ENCODE measurements around the gene CLEC2D.
"Not testable (repeated sequence)": the region's sequence is repeated elsewhere in the genome, so short reads cannot be mapped to it uniquely, and the experiment has no call there.

Gene CLEC2D

GRCh38 chr12:9699898-9700605 lies 30.5 kb downstream of the CLEC2D start:
- no peak for DNase-seq (ENCODE audit: low read depth, low spot score)

- no peak for DNase-seq (ENCODE audit: low read depth, low spot score)
Measured at GRCh38 chr12:9700606-9700956, 31.1 kb downstream of the CLEC2D start.

DNA sequence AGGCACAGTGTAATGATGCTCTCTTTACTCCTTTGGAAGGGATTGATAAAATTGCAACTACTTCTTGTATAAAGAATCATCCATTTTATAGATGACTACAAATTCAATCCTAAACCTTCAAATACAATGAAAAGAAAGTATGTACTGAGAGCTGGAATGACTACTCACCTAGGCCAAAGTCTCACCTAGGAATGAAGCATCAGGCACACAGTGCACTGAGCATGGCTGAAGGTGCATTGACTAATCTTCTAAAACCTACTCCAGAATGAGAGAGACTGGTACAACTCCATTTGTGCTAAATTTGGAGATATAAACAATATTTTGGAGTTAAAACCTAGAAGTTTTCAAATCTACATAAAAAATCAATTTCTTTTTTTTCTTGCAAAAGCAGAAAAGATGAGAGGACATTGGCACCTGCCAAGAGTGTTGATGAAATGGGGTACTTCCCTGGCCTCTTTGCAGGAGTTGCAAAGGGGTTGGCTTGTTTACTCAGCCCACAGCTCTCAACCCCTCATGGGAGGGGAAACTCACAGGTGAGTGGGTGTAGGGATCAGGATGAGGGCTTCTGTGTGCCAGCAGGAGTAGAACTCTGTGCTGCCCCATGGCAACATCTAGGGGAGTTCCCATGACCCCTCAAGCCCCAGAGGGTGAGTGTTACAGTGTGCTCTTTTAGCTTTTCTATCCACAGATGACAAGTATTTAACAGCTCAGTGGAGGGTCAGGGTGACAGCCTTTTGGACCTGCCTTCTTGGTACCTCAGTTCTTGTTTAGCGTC lies 32.1 kb downstream of the CLEC2D start:
- DNase-seq (ENCODE audit: low read depth, low spot score), result no peak

- DNase-seq (ENCODE audit: low read depth, low spot score), result no peak
Measured at GRCh38 chr12:9702255-9702654, 32.7 kb downstream of the CLEC2D start.

- not testable (repeated sequence) for DNase-seq (ENCODE audit: low read depth, low spot score)
Measured at GRCh38 chr12:9704561-9704960, 35.0 kb downstream of the CLEC2D start.

- DNase-seq (ENCODE audit: low read depth, low spot score), result no peak
Measured at GRCh38 chr12:9706086-9706685, 36.7 kb downstream of the CLEC2D start.

- DNase-seq (ENCODE audit: low read depth, low spot score), result no peak
Measured at GRCh38 chr12:9707356-9707755, 37.8 kb downstream of the CLEC2D start.

- DNase-seq (ENCODE audit: low read depth, low spot score), result peak; percentile 54
Measured at GRCh38 chr12:9707864-9708808, 38.6 kb downstream of the CLEC2D start.

- DNase-seq (ENCODE audit: low read depth, low spot score), result no peak
Measured at GRCh38 chr12:9708853-9709252, 39.3 kb downstream of the CLEC2D start.

- DNase-seq (ENCODE audit: low read depth, low spot score), result no peak
Measured at GRCh38 chr12:9710584-9711375, 41.3 kb downstream of the CLEC2D start.

- DNase-seq (ENCODE audit: low read depth, low spot score), result no peak
Measured at GRCh38 chr12:9711664-9712063, 42.2 kb downstream of the CLEC2D start.

GRCh38 chr12:9713032-9713558 lies 43.6 kb downstream of the CLEC2D start:
- DNase-seq (ENCODE audit: low read depth, low spot score), result not testable (repeated sequence)

- no peak for DNase-seq (ENCODE audit: low read depth, low spot score)
Measured at GRCh38 chr12:9717070-9717925, 47.8 kb downstream of the CLEC2D start.

- DNase-seq (ENCODE audit: low read depth, low spot score), result no peak
Measured at GRCh38 chr12:9718968-9719367, 49.5 kb downstream of the CLEC2D start.

- no peak for DNase-seq (ENCODE audit: low read depth, low spot score)
Measured at GRCh38 chr12:9719790-9720189, 50.3 kb downstream of the CLEC2D start.

DNA sequence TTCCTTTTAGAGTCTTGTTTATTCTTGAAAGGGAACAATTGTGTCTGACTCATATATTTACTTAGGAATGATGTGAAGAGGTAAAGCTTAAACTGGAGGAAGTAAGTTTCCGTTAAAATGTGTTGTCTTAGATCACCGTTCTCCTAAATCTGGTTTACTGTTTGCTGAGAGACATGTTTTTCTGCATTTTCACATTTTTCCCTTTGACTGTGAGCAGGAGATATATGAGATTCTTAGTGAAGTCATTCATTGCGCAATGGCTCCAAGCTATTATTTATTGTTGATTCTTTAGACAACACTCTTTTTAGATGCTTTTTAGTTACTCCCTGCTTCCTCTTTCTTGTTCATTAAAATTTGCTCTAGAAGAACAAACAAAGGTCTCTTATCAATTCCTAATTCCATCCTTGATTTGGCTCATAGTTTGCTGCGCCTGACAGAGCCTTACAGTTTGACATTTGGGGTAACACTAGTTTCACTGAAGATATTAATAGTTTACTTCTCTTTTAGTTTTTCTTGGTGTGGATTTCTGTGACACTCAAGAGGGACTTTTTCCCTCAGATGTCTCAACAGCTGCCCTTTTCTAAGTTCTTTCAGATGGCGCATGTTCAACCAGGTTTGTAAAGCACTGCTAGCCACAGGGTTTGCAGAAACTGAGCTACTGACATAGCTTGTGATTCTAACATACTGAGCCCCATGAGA lies 52.0 kb downstream of the CLEC2D start:
- no peak for DNase-seq (ENCODE audit: low read depth, low spot score)

GRCh38 chr12:9724023-9724422 lies 54.5 kb downstream of the CLEC2D start:
- DNase-seq (ENCODE audit: low read depth, low spot score), result no peak

GRCh38 chr12:9725213-9725870 lies 55.8 kb downstream of the CLEC2D start:
- no peak for DNase-seq (ENCODE audit: low read depth, low spot score)

DNA sequence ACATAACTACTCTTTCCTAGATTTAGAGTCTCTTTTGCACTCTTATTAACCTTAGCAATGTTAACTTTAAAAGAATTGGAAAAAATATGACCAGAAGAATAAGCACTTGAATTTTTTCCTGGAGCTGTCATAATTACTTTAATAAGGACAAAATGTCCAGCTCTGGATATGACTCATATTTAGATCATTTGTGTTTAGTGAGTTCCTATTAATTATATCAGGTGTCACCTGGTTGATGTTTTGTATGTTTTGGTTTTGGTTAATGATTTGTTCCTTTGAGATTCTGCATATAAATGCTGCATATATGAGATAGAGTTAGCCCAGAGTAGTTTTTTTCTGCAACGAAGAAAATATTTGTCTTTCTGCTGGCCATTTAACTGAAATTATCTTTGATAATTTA lies 58.3 kb downstream of the CLEC2D start:
- no peak for DNase-seq (ENCODE audit: low read depth, low spot score)
